Ecto neural progenitor cell (in vitro differentiated cells): ENCODE results near the gene CALHM3.

Experiments used
- DNase-seq: peaks from one replicate; pipeline ENCODE4 v3.0.0-alpha.2; 2018; ENCODE audit warnings: low spot score

CALHM3 gene

GRCh38 chr10:103474077-103474476 lies 5.0 kb downstream of the CALHM3 start:
- no peak for DNase-seq

DNA sequence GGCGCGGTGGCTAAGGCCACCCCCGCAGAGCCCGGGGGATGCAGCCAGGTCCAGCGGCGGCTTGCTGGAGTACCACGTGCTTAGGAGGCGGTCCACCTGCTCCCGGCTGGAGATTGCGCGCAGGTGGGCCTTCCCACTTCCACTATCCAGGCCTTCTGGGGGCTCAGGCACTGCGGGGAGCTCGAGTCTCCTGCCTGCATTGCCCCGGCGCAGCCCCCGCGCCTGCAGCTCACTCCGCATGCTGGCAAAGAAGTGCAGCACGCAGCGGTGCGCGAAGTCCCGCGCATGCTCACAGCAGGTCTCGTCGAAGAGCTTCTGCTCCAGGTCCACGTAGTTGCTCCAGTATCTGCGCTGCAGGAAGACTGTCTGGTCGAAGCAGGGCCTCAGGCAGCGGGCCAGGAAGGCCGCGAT lies 5.8 kb downstream of the CALHM3 start:
- DNase-seq: no peak

- no peak for DNase-seq
Observed at GRCh38 chr10:103472005-103472404, 7.0 kb downstream of the CALHM3 start.

DNA sequence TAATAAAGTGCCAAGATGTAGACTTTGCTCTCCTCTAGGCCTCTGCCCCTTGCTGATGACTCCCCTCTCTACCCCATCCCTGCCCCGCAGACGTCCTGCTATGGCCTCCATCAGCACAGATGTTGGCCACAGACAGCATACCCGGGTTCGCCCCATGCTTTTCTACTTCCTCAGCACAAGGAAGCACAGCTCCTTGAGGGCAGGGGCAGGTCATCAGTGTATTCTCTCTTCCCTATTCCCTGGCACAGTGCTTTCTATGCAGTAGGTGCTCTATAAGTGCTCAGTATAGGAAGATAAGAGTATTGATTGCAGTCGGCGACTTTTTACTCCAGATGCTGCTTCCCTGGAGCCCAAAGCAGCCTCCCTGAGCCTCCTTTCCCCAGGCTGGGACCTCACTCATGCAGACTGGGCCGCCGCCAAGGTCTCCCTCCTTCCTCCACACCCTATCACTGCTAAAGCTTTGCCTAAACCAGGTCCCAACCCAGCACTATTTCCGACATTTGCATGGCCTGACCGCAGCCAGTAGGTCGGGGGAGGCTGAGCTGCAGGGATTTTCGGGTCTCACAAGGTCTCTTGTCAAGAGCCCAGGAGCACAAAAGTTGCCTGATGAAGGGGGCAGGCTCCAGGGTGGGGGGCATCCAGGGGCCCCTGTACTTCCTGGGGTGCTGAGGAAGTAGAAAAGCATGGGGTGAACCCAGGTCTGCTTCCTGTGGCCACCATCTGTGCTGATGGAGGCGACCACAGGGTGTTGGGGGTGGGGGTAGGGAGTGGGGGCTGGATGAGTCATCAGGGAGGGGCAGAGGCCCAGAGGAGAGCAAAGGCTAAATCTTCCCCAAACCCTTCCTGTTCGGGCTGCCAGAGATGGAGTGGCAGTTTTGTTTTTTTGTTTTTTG lies 8.0 kb downstream of the CALHM3 start:
- no peak for DNase-seq

DNA sequence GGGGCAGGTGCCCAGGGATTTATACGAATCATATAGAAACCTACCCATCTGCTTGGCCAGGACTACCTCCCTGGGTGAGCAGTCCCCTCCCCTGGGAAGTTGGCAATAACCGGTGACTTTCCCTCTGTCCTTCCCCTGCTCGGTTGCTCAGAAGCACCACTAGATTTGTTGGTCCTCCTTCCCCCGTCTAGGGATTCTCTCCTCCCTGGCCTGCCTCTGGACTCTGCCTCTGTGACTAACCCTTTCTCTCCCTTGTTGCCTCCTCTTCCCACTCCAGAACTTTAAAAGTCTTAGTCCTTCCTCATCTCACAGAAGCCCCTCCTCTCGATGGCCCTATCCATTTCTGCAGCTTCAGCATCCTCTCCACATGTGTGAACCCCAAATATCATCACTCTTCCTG lies 9.8 kb downstream of the CALHM3 start:
- DNase-seq: no peak

GRCh38 chr10:103467406-103467805 lies 11.6 kb downstream of the CALHM3 start:
- DNase-seq: no peak

DNA sequence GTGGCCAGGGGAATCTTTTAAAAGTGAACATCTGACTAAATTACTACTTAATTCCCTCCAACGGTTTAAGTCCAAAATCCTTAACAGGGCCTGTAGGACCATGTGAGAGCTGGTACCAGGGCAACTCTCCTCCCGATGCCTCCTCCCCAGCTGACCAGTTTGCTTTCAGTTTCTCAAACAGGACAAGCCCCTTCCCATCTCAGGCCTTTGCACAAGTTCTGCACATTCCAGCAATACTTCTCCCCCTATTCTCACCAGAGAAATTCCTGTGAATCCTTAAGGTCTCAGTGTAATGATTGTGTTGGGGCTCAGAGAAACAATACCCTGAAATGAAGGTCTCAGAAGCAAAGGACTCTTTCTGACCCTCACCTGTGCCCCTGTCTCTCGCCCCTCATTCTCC lies 12.3 kb downstream of the CALHM3 start:
- no peak for DNase-seq

GRCh38 chr10:103465411-103466179 lies 13.4 kb downstream of the CALHM3 start:
- no peak for DNase-seq

DNA sequence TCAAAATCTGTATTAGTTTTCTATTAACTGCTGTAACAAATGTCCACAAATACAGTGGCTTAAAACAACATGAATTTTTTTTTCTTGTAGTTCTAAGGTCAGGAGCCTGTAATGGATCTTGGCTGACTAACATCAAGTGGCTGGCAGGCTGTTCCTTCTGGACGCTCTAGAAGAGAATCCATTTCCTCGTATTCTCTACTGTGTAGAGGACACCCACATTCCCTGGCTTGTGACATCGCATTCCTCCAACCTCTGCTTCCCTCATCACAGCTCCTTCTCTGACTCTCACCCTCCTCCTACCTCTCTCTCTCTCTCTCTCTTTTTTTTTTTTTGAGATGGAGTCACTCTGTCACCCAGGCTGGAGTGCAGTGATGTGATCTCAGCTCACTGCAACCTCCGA lies 15.5 kb downstream of the CALHM3 start:
- DNase-seq: no peak

- no peak for DNase-seq
Observed at GRCh38 chr10:103459615-103460014, 19.4 kb downstream of the CALHM3 start.

DNA sequence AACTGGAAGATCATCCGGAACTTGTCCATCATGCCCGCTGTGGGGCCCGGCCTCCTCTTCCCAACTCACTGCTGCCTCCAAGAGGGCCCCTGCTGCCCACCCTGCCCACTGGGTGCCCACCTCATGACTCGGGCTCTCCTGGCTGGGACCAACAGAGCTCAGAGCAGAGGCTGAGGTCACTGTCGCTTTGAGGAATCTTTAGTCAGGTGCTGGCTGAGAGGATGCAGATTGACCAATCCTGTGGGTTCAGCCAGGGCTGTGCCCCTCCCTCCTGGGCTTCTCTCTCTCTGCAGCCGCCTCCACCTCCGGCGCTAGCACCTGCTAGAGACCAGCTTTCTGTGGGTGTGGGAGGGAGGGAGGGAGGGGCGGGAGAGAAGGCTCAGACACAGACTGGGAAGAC lies 20.3 kb downstream of the CALHM3 start, which contains the start of gene CALHM1:
Gene CALHM1 (minus strand): TSS at position 181 of the 400 bp plus-strand sequence. CDS start 149 bp downstream, at position 32.
- DNase-seq: peak; percentile 64

DNA sequence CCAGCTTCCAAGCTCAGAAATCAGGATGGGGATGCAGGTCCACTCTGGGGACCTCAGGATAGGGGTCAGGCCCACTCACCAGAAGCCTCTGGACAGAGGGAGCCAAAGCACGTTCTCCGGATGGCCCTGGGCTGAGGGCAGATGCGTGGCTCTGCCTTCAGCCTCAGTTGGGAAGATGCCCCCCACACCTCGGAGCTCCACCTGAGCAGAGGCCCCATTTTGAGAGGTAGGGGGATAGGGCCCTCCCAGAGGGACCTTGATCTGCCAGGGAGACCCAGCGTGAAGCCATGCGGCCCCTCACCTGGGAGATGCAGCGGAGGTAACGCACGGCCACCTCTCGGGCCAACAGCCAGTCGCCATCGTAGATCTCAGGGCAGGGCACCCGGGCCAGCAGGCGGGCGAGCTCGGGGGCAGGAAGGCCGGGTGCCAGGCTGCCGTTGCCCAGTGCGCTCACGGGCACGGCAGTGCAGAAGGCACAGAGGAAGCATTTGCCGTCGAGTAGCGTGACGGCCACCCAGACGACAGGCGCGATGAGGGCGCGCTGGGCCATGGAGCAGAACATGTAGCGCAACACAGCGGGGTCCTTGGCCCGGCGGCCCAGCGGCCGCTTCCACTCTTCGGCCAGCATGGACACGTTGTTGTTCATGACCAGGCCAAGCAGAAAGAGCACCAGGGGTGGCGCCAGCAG lies 21.0 kb downstream of the CALHM3 start:
- no peak for DNase-seq

DNA sequence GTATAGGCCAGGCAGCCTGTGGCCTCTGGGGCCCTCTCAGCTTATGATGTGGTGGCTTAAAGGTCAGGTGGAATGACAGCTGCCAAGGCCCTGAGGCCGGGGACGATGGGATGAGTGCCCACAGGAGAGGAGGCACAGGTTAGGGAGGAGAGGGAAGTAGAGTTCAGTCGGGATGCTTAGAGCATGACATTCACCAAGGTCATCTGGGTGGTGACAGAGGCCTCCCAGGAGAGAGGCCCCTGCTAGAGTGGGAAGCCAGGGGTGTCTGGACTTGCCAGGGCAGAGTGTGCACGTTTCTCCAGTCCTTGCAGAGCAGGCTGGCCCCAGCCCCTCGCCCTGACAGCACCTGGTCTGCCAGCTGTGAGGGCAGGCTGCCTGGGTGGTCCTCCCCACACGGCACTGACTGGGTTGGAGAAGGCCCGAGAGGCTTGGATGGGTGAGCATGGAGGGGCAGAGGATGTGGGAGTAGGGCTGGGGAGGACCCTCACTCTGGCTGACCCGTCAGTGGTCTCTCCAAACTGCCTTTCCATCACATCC lies 21.8 kb downstream of the CALHM3 start:
- DNase-seq: no peak

- no peak for DNase-seq
Observed at GRCh38 chr10:103456074-103456660, 22.9 kb downstream of the CALHM3 start.

- no peak for DNase-seq
Observed at GRCh38 chr10:103455235-103455634, 23.8 kb downstream of the CALHM3 start.

- DNase-seq: no peak
Observed at GRCh38 chr10:103454026-103454425, 25.0 kb downstream of the CALHM3 start.

GRCh38 chr10:103452506-103453230 lies 26.4 kb downstream of the CALHM3 start:
- peak; percentile 48 for DNase-seq

GRCh38 chr10:103451831-103452505 lies 27.1 kb downstream of the CALHM3 start, which contains the start of gene CALHM2:
CALHM2 (minus strand) TSS chr10:103452370; CDS start chr10:103449941, 2,429 bp downstream.
- DNase-seq: peak; percentile 80

- peak; percentile 50 for DNase-seq
Observed at GRCh38 chr10:103451091-103451813, 27.8 kb downstream of the CALHM3 start.
